Keratinocyte (primary cell): Measurements from ENCODE around the gene AMBRA1. TPM values are rescaled to one million over a fixed set of nuclear protein-coding genes. Genes with fewer than 3 reads are reported as not detected.

ENCODE experiments used
- DNase-seq: peaks from one replicate; pipeline ENCODE4 v3.0.0-alpha.2; 2011; ENCODE audit warnings: low read depth, missing footprints, low spot score
- FAIRE-seq: peaks from 2 replicates; lab custom pipeline; 2011; peaks lifted over from hg19 to GRCh38; lab: Jason Lieb, UNC
- H2AFZ ChIP-seq: 2 replicates; pipeline ENCODE4 v1.6.0; 2012; ENCODE audit warnings: low read length, control low read depth, inconsistent platforms; ENCODE audit not compliant: control insufficient read depth
- H3K27ac ChIP-seq: 2 replicates; pipeline ENCODE4 v1.5.1; 2011; ENCODE audit warnings: low read length; ENCODE audit not compliant: control insufficient read depth, insufficient read depth
- H3K27me3 ChIP-seq: 3 replicates; pipeline ENCODE4 v1.6.0; 2011; ENCODE audit warnings: low read length; ENCODE audit not compliant: control insufficient read depth, insufficient read depth; ENCODE audit errors: extremely low read depth
- H3K36me3 ChIP-seq, 2 experiments: 2 replicates in 1 of 2; 3 replicates in 1 of 2; pipeline ENCODE4 v1.5.1; 2011; ENCODE audit warnings: low read length in 2 of 2, mild to moderate bottlenecking in 1 of 2; ENCODE audit not compliant: control insufficient read depth in 2 of 2, insufficient read depth in 2 of 2; ENCODE audit errors: extremely low read depth in 1 of 2
- H3K4me1 ChIP-seq: 3 replicates; pipeline ENCODE4 v1.5.1; 2011; ENCODE audit warnings: low read length; ENCODE audit not compliant: control insufficient read depth, insufficient read depth; ENCODE audit errors: extremely low read depth
- H3K4me2 ChIP-seq: 3 replicates; pipeline ENCODE4 v1.6.0; 2011; ENCODE audit warnings: low read depth, low read length; ENCODE audit not compliant: control insufficient read depth, insufficient read depth; ENCODE audit errors: extremely low read depth
- H3K4me3 ChIP-seq, 3 experiments: fragments of 200-600 bp in 1 of 3; sonication (generic) in 1 of 3; 2 replicates in 2 of 3; 3 replicates in 1 of 3; pipeline ENCODE4 v1.5.1; 2011 to 2016; ENCODE audit warnings: low read length in 3 of 3, mild to moderate bottlenecking in 3 of 3, control low read depth in 2 of 3, inconsistent platforms in 1 of 3, low read depth in 1 of 3, mixed read lengths in 1 of 3, mixed run types in 1 of 3, moderate library complexity in 1 of 3; ENCODE audit not compliant: control insufficient read depth in 2 of 3, insufficient read depth in 2 of 3; ENCODE audit errors: extremely low read depth in 1 of 3
- H3K79me2 ChIP-seq: 2 replicates; pipeline ENCODE4 v1.6.0; 2012; ENCODE audit warnings: low read length; ENCODE audit not compliant: control insufficient read depth, insufficient read depth
- H3K9ac ChIP-seq: 3 replicates; pipeline ENCODE4 v1.6.0; 2011; ENCODE audit warnings: low read length; ENCODE audit not compliant: control insufficient read depth, insufficient read depth; ENCODE audit errors: extremely low read depth
- H3K9me1 ChIP-seq: 3 replicates; pipeline ENCODE4 v1.6.0; 2011; ENCODE audit warnings: low read length; ENCODE audit not compliant: control insufficient read depth, insufficient read depth; ENCODE audit errors: extremely low read depth
- H3K9me3 ChIP-seq: 2 replicates; pipeline ENCODE4 v1.5.1; 2012; ENCODE audit warnings: low read depth, low read length; ENCODE audit not compliant: control insufficient read depth
- H4K20me1 ChIP-seq: 3 replicates; pipeline ENCODE4 v1.6.0; 2011; ENCODE audit warnings: low read length; ENCODE audit not compliant: control insufficient read depth, insufficient read depth; ENCODE audit errors: extremely low read depth
- CTCF ChIP-seq, 3 experiments: IDR thresholded peaks in 1 of 3; conservative IDR thresholded peaks in 1 of 3; optimal IDR thresholded peaks in 1 of 3; 2 replicates in 2 of 3; 3 replicates in 1 of 3; pipeline versions ENCODE3 to v1.5.1; 2011; ENCODE audit warnings: low read length in 3 of 3, mild to moderate bottlenecking in 3 of 3, moderate library complexity in 2 of 3, control low read depth in 1 of 3, inconsistent platforms in 1 of 3; ENCODE audit not compliant: insufficient read depth in 2 of 3; ENCODE audit errors: extremely low read depth in 1 of 3
- EZH2 ChIP-seq: IDR thresholded peaks from one replicate; pipeline ENCODE4 v1.6.1; 2012; ENCODE audit warnings: inconsistent platforms, mild to moderate bottlenecking, low read length, moderate library complexity
- dilution Hi-C: fragments of 300-500 bp; cut with MboI; formaldehyde crosslinking; loops from one replicate; pipeline ENCODE4 v1.7.0; 2020; ENCODE audit warnings: low sequenced_read_pairs; ENCODE audit not compliant: extremely low pct_ligation_motif_present
- polyA plus RNA-seq, 5 experiments: library from polyadenylated mRNA; depleted of rRNA in 3 of 5; stranded (reverse) in 3 of 5; stranded (forward) in 1 of 5; unstranded in 1 of 5; fragments of >200 nt; gene quantifications; 1 replicate in 1 of 5; 2 replicates in 3 of 5; 3 replicates in 1 of 5; pipeline versions ENCODE4 v1.2.1 to v1.2.3, GENCODE V29; 2011 to 2012; ENCODE audit warnings: missing spikeins in 2 of 5, low read depth in 1 of 5, low replicate concordance in 1 of 5

AMBRA1 gene
- polyA plus RNA-seq, 1 donor (not counting 4 experiments of a cell fraction or from before 2014, with no cell fraction given), result 10.5 TPM

GRCh38 chr11:46437122-46437689 is 156.6 kb downstream of the AMBRA1 start:
- Histone ChIP-seq H2AFZ (no peak overlapping the region), H3K79me2 (no peaks in the 10 kb centered on the region), H3K9ac (no peak overlapping the region), H4K20me1 (no peaks in the 10 kb centered on the region), H3K4me1 (no peaks in the 10 kb centered on the region), H3K4me3 (no peak overlapping the region), H3K4me2 (no peak overlapping the region), H3K27me3 (no peaks in the 10 kb centered on the region), H3K36me3 (peaks cover 3 to 15% of the 10 kb centered on the region in 2 experiments), H3K27ac (no peak overlapping the region), H3K9me3 (no peaks in the 10 kb centered on the region), H3K9me1 (no peaks in the 10 kb centered on the region)
- FAIRE-seq (no peak), DNase-seq (no peak)
- TF ChIP-seq CTCF (optimal IDR thresholded peaks at IDR 0.05 in 1 of 3, IDR thresholded peaks at IDR 0.05 in 1 of 3, conservative IDR thresholded peaks at IDR 0.05 in 1 of 3; ENCODE audit: extremely low read depth in 1 of 3, insufficient read depth in 2 of 3, low read length in 3 of 3) (no peak), EZH2 (no peak)
- dilution Hi-C loops, result no loop called here

DNA sequence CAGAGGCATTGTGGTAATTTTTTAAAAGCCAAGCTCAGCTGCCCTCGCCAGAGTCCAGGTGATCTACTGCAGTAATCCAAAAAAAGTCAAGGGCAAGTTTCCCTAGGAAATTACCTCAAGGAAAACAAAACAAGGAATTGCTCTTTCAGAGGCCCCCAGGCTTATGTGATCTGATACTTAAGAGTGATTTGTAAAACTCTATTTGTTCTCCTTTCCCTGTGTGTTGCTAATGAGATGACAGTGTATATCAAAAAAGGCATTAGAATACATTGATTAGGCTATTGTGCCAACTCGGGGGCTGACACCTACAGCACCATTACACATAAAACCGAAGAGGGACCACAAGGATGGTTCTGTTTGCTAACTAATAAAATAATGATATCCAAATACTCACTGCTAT is 157.7 kb downstream of the AMBRA1 start:
- H2AFZ ChIP-seq, result no peak overlapping the region
- H4K20me1 ChIP-seq, result no peaks in the 10 kb centered on the region
- DNase-seq (no peak), FAIRE-seq (no peak)
- H3K9me3 ChIP-seq, result no peaks in the 10 kb centered on the region
- H3K27me3 ChIP-seq, result no peaks in the 10 kb centered on the region
- no peaks in the 10 kb centered on the region for H3K79me2 ChIP-seq
- dilution Hi-C loops, result no loop called here
- H3K9me1 ChIP-seq, result no peaks in the 10 kb centered on the region
- H3K4me2 ChIP-seq, result no peak overlapping the region
- H3K4me3 ChIP-seq, result no peak overlapping the region
- no peak overlapping the region for H3K9ac ChIP-seq
- H3K4me1 ChIP-seq, result no peaks in the 10 kb centered on the region
- H3K36me3 ChIP-seq, result peaks cover 5 to 19% of the 10 kb centered on the region in 2 experiments
- TF ChIP-seq CTCF (optimal IDR thresholded peaks at IDR 0.05 in 1 of 3, IDR thresholded peaks at IDR 0.05 in 1 of 3, conservative IDR thresholded peaks at IDR 0.05 in 1 of 3; ENCODE audit: extremely low read depth in 1 of 3, insufficient read depth in 2 of 3, low read length in 3 of 3) (no peak), EZH2 (no peak)
- H3K27ac ChIP-seq, result no peak overlapping the region
